GM12873 (cell line): Measurements from ENCODE around the gene ZNF783.

ENCODE experiments used
- CTCF ChIP-seq: IDR thresholded peaks from 2 replicates; pipeline ENCODE4 v1.5.1; 2012; ENCODE audit warnings: low read depth, mild to moderate bottlenecking, moderate library complexity, low read length, control low read depth; ENCODE audit not compliant: insufficient read depth; ENCODE audit errors: missing control alignments

ZNF783 gene

DNA sequence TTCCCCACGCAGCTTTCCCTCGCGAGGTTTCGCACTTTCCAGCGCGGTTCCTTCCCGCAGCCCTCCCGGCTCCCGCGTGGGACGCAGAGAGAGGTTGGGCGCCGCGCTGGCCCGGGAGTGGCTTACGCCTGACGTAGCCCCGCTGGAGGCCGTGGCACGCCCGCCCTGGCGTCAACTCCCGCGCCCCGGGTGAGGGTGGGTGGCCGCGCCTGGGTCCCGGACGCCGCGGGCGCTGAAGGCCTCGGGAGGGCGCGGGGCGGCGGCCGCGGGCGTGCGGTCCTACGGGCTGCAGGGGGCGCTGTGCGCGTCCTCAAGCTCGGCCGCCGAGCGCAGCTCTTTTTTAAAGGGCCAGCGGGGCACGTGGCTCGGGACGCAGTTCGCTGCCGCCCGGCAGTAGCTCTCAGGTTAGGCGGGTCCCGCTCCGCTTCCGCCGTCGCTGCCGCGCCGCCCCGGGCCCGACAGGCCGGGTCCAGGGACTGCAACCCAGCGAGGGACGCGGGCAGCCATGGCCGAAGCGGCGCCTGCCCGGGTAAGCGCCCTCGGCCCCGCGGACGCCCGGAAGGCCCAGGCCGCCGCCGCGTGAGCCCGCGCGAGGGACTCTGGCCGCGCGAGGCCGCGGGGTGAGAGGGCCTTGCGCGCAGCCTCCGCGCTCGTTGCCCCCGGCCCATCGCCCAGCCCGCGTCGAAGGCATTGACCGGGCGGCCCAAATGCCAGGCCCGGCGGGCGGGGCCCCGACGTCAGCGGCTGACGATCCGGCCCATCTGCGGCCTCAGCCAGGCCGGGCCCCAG is at the start of gene ZNF783:
TSS of gene ZNF783 (plus strand) at position 368 of the 789 bp plus-strand sequence. CDS start at position 506, 138 bp downstream.
- TF ChIP-seq CTCF: peak; percentile 76

- TF ChIP-seq CTCF: no peak
These were observed 47.8 kb upstream of the ZNF783 start for GRCh38 chr7:149214020-149214720.

GRCh38 chr7:149216402-149216801 is 45.6 kb upstream of the ZNF783 start:
- TF ChIP-seq CTCF: no peak

DNA sequence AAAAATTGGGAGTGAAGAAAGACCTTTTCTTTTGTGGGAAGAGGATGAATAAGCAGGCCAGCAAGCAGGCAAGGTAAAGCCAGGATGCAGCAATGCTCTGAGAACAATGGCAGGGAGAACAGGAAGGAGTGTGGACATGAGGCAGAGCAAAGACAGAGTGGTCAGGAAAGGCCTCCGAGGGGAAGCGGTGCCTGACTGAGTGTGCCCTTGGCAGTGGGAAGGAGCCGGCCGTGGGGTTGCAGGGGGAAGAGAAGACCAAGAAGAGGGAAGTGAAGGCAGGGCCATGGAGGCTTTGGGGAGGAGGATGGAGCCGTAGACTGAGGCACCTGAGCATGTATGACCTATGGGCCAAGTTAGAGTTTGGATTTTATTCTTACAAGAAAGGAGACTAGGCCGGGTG is 44.4 kb upstream of the ZNF783 start:
- TF ChIP-seq CTCF: no peak

GRCh38 chr7:149218469-149219420 is 43.3 kb upstream of the ZNF783 start:
- TF ChIP-seq CTCF: no peak

GRCh38 chr7:149220534-149220933 is 41.5 kb upstream of the ZNF783 start:
- no peak for TF ChIP-seq CTCF
